ENCODE measurements around the gene LRPPRC. TPM values are rescaled to one million over a fixed set of nuclear protein-coding genes. Genes with fewer than 3 reads are reported as not detected.

Gene LRPPRC
- total RNA-seq, 1 experiment from 2014 or later: 253 TPM

DNA sequence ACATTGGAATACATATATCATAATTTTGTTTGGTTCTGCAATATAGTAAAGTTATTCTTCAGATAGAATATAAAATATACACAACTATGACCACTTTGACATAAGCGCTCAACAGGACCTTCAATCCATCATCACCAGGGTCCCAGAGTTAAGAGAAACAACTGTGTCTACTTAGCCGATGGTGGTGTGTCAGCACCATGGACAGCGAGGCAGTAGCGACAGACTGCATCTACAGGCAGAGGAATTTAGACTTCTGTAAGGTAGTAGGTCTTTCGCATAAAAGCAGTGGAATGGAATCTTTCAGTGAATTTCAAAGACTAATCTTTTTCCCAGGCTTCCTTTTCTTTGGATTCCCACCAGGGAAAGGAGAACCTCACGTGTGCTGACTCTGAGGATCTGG, 20.5 kb upstream of the LRPPRC start (continued):
- TF ChIP-seq ZNF138 (CRISPR knock-in tag; conservative IDR thresholded peaks at IDR 0.05) (no peak), MXD4 (CRISPR knock-in tag; IDR thresholded peaks at IDR 0.05; ENCODE audit: borderline replicate concordance) (no peak), ATF3 (CRISPR knock-in tag; conservative IDR thresholded peaks at IDR 0.05) (no peak), EMX1 (CRISPR knock-in tag; IDR thresholded peaks at IDR 0.05) (no peak), FOXJ3 (CRISPR knock-in tag; IDR thresholded peaks at IDR 0.05; ENCODE audit: borderline replicate concordance) (no peak), ZBTB43 (CRISPR knock-in tag; IDR thresholded peaks at IDR 0.05) (peak; percentile 61; the same call in 1 of the 2 replicates), NR1H2 (CRISPR knock-in tag; IDR thresholded peaks at IDR 0.05) (no peak), NFE2L1 (CRISPR knock-in tag; IDR thresholded peaks at IDR 0.05) (peak; percentile 60; the same call in 1 of the 2 replicates), SMAD4 (CRISPR knock-in tag; IDR thresholded peaks at IDR 0.05) (peak; percentile 81)
- TF ChIP-seq, protein P1, sequence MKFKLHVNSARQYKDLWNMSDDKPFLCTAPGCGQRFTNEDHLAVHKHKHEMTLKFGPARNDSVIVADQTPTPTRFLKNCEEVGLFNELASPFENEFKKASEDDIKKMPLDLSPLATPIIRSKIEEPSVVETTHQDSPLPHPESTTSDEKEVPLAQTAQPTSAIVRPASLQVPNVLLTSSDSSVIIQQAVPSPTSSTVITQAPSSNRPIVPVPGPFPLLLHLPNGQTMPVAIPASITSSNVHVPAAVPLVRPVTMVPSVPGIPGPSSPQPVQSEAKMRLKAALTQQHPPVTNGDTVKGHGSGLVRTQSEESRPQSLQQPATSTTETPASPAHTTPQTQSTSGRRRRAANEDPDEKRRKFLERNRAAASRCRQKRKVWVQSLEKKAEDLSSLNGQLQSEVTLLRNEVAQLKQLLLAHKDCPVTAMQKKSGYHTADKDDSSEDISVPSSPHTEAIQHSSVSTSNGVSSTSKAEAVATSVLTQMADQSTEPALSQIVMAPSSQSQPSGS (CRISPR knock-in tag; IDR thresholded peaks at IDR 0.05; ENCODE audit: borderline replicate concordance, low read depth): no peak; the same call in 1 of the 2 replicates

- H3K4me3 Mint-ChIP-seq: no peak overlapping the region
- peaks cover 12% of the 10 kb centered on the region for H3K4me1 Mint-ChIP-seq
- DNase-seq (ENCODE audit: low spot score) (no peak), ATAC-seq (no peak)
- TF ChIP-seq ZNF671 (CRISPR knock-in tag; IDR thresholded peaks at IDR 0.05) (no peak), E2F1 (CRISPR knock-in tag; IDR thresholded peaks at IDR 0.05) (no peak), HMGA2 (CRISPR knock-in tag; IDR thresholded peaks at IDR 0.05) (no peak), ESRRA (CRISPR knock-in tag; IDR thresholded peaks at IDR 0.05; ENCODE audit: borderline replicate concordance) (no peak), ATF3 (CRISPR knock-in tag; conservative IDR thresholded peaks at IDR 0.05) (no peak), ZNF263 (CRISPR knock-in tag; IDR thresholded peaks at IDR 0.05; ENCODE audit: low read depth) (no peak), FOXK1 (CRISPR knock-in tag; IDR thresholded peaks at IDR 0.05) (no peak), RELA (CRISPR knock-in tag; IDR thresholded peaks at IDR 0.05; ENCODE audit: borderline replicate concordance) (no peak), ZMAT4 (CRISPR knock-in tag; IDR thresholded peaks at IDR 0.05) (no peak), USF1 (CRISPR knock-in tag; IDR thresholded peaks at IDR 0.05) (no peak), SOX15 (CRISPR knock-in tag; IDR thresholded peaks at IDR 0.05) (no peak), ETV6 (CRISPR knock-in tag; IDR thresholded peaks at IDR 0.05) (no peak)
- TF ChIP-seq, protein P2, sequence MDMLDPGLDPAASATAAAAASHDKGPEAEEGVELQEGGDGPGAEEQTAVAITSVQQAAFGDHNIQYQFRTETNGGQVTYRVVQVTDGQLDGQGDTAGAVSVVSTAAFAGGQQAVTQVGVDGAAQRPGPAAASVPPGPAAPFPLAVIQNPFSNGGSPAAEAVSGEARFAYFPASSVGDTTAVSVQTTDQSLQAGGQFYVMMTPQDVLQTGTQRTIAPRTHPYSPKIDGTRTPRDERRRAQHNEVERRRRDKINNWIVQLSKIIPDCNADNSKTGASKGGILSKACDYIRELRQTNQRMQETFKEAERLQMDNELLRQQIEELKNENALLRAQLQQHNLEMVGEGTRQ (CRISPR knock-in tag; IDR thresholded peaks at IDR 0.05): no peak
- TF ChIP-seq, protein P3, sequence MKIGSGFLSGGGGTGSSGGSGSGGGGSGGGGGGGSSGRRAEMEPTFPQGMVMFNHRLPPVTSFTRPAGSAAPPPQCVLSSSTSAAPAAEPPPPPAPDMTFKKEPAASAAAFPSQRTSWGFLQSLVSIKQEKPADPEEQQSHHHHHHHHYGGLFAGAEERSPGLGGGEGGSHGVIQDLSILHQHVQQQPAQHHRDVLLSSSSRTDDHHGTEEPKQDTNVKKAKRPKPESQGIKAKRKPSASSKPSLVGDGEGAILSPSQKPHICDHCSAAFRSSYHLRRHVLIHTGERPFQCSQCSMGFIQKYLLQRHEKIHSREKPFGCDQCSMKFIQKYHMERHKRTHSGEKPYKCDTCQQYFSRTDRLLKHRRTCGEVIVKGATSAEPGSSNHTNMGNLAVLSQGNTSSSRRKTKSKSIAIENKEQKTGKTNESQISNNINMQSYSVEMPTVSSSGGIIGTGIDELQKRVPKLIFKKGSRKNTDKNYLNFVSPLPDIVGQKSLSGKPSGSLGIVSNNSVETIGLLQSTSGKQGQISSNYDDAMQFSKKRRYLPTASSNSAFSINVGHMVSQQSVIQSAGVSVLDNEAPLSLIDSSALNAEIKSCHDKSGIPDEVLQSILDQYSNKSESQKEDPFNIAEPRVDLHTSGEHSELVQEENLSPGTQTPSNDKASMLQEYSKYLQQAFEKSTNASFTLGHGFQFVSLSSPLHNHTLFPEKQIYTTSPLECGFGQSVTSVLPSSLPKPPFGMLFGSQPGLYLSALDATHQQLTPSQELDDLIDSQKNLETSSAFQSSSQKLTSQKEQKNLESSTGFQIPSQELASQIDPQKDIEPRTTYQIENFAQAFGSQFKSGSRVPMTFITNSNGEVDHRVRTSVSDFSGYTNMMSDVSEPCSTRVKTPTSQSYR (CRISPR knock-in tag; IDR thresholded peaks at IDR 0.05): no peak
- CTCF ChIA-PET: no interaction called here
- no peaks in the 10 kb centered on the region for H3K36me3 Mint-ChIP-seq
- H3K9me3 Mint-ChIP-seq: no peaks in the 10 kb centered on the region
- POLR2A ChIA-PET: no interaction called here
- H3K27me3 Mint-ChIP-seq (ENCODE audit: low read depth): no peaks in the 10 kb centered on the region; the same call in 1 of the 2 replicates
- H3K27ac Mint-ChIP-seq: no peak overlapping the region
Observed at GRCh38 chr2:44015239-44015638, 19.4 kb upstream of the LRPPRC start.
